Natural killer cell treated with Interleukin-12 subunit alpha and Interleukin-12 subunit beta and Interleukin-15 and Interleukin-18, amount 100 ng/mL, for 72 hours (primary cell): Measurements from ENCODE around the gene TMC2. TPM values are rescaled to one million over a fixed set of nuclear protein-coding genes. Genes with fewer than 3 reads are reported as not detected.
A peak's percentile ranks its signal among the peaks of the same experiment; 100 is the strongest.

ENCODE experiments used
- ATAC-seq, 2 donors: fragments of 150-1000 bp; cut with Tn5 transposase in 1 of 2; sonication (Bioruptor Pico), chemical (Tn5 transposase) in 1 of 2; 2 replicates each; pipeline ENCODE4 v1.10.0; 2021
- DNase-seq: peaks from one replicate; pipeline ENCODE4 v3.0.0; 2022; ENCODE audit warnings: low spot score
- H3K27ac Mint-ChIP-seq, 2 donors: 1 replicate in 1 of 2; 2 replicates in 1 of 2; pipeline ENCODE4 v1.8.0; 2022; ENCODE audit warnings: mixed read lengths in 2 of 2, mild to moderate bottlenecking in 1 of 2, moderate library complexity in 1 of 2
- H3K27me3 Mint-ChIP-seq, 2 donors: 1 replicate in 1 of 2; 2 replicates in 1 of 2; pipeline ENCODE4 v1.8.0; 2022; ENCODE audit warnings: mixed read lengths in 2 of 2
- H3K36me3 Mint-ChIP-seq: one replicate; pipeline ENCODE4 v1.8.0; 2022; ENCODE audit warnings: mixed read lengths
- H3K4me1 Mint-ChIP-seq, 2 donors: 1 replicate in 1 of 2; 2 replicates in 1 of 2; pipeline ENCODE4 v1.8.0; 2022; ENCODE audit warnings: low read depth in 2 of 2, mixed read lengths in 2 of 2, mild to moderate bottlenecking in 1 of 2
- H3K4me3 Mint-ChIP-seq: one replicate; pipeline ENCODE4 v1.8.0; 2022; ENCODE audit warnings: mixed read lengths
- H3K9me3 Mint-ChIP-seq: 2 replicates; pipeline ENCODE4 v1.8.0; 2022; ENCODE audit warnings: mixed read lengths
- total RNA-seq, 2 donors: library from RNA; stranded (reverse); gene quantifications; one replicate each; pipeline ENCODE4 v1.2.3, GENCODE V29; 2022

Gene TMC2
- total RNA-seq, 2 donors from 2014 or later, result not detected

DNA sequence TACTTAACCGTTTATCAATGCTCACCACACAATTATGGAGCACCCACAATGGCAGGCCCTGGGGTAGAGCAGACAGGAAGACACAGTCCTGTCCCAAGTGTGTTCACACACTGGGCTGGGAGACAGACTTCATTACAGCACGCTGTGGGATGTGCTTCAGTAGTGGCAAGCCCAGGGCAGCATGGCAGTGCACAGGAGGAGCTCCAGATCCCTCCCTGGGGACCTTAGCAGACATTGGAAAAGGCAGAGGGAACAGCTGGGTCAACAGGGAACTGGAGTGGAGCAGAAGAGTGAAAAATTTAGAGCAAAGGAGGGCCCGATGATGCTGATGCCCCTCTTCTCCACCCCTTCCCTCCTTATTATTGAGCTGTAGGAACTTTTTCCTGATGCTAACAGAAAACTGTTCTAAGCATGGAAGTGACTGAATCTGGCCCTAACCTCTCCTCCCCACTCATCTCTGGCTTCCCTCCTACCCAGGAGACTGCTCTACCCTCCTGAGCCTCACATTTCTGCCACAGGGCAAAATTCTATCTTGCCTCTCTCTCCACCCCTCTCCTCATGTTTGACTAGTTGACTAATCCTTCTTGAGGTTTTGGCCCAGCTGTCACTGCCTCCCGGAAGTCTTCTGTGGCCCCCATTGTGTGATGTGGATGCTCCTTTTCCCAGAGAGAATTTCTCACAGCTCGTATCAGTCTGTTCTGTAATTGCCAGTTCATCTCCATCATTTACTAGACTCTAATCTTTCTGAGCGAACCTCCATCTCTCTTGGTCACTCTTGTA, 74.8 kb downstream of the TMC2 start:
- Mint-ChIP-seq H3K27ac (no peak overlapping the region), H3K4me1 (no peaks in the 10 kb centered on the region), H3K9me3 (peaks cover 5% of the 10 kb centered on the region), H3K36me3 (peaks cover 11% of the 10 kb centered on the region), H3K27me3 (peaks cover 29 to 31% of the 10 kb centered on the region in 2 donors), H3K4me3 (no peak overlapping the region)
- ATAC-seq (no peak), DNase-seq (no peak)

DNA sequence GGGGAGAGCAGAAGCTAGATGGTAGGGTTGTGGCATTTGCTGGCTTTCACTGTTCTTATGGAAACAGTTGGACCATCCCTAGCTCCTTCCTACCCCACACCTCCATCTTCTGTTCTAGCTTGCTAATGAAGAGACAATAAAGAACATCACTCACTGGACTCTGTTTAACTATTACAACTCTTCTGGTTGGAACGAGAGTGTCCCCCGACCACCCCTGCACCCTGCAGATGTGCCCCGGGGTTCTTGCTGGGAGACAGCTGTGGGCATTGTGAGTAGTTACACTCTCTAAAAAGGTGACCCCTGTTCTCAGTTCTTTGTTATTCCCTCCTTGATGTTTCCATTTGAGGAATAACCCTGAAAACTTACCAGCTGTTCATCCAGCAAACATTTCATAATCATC, 75.7 kb downstream of the TMC2 start:
- Mint-ChIP-seq H3K4me1 (no peaks in the 10 kb centered on the region), H3K27ac (no peak overlapping the region), H3K27me3 (peaks cover 32 to 36% of the 10 kb centered on the region in 2 donors), H3K36me3 (peaks cover 7% of the 10 kb centered on the region), H3K9me3 (peaks cover 5% of the 10 kb centered on the region), H3K4me3 (no peak overlapping the region)
- ATAC-seq, result no peak
- no peak for DNase-seq

- Mint-ChIP-seq H3K27me3 (peaks cover 21 to 43% of the 10 kb centered on the region in 2 donors), H3K4me1 (no peaks in the 10 kb centered on the region), H3K27ac (no peak overlapping the region), H3K4me3 (no peak overlapping the region), H3K36me3 (peaks cover 4% of the 10 kb centered on the region), H3K9me3 (no peaks in the 10 kb centered on the region)
- ATAC-seq (no peak), DNase-seq (no peak)
Measured at GRCh38 chr20:2616634-2617033, 80.3 kb downstream of the TMC2 start.

DNA sequence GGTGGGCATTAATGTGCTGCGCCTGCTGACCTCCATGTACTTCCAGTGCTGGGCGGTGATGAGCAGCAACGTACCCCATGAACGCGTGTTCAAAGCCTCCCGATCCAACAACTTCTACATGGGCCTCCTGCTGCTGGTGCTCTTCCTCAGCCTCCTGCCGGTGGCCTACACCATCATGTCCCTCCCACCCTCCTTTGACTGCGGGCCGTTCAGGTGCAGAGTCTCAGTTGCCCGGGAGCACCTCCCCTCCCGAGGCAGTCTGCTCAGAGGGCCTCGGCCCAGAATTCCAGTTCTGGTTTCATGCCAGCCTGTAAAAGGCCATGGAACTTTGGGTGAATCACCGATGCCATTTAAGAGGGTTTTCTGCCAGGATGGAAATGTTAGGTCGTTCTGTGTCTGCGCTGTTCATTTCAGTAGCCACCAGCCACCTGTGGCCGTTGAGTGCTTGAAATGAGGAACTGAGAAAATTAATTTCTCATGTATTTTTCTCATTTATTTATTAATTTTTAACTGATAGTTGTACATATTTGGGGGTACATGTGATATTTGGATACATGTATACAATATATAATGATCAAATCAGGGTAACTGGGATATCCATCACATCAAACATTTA, 80.8 kb downstream of the TMC2 start:
- Mint-ChIP-seq H3K9me3 (no peaks in the 10 kb centered on the region), H3K4me3 (no peak overlapping the region), H3K36me3 (peaks cover 4% of the 10 kb centered on the region), H3K27me3 (peaks cover 19 to 40% of the 10 kb centered on the region in 2 donors), H3K4me1 (no peaks in the 10 kb centered on the region), H3K27ac (no peak overlapping the region)
- ATAC-seq, result no peak
- DNase-seq, result no peak

- Mint-ChIP-seq H3K27ac (no peak overlapping the region), H3K9me3 (no peaks in the 10 kb centered on the region), H3K4me3 (no peak overlapping the region), H3K36me3 (peaks cover 4% of the 10 kb centered on the region), H3K4me1 (no peaks in the 10 kb centered on the region), H3K27me3 (peaks cover 22 to 40% of the 10 kb centered on the region in 2 donors)
- no peak for DNase-seq
- no peak for ATAC-seq
Measured at GRCh38 chr20:2618815-2619214, 82.4 kb downstream of the TMC2 start.

DNA sequence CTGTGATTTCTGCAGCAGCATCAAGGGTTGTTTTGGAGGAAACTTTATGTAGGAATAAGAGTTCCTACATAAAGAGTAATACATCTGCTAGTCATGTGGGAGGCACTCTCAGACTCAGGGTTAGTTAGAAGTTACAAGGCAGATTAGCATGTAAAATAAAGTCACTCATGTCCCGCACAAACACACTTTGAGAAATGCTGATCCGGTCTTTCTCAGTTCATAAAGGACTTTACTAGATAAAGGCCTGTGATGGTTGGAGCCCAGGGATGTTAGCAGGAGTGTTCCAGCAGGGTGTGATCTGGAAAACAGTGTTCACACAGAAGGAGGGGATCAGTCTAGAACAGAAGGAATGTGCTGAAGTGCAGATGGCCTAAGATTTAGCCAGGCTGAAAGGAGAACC, 83.0 kb downstream of the TMC2 start:
- DNase-seq, result no peak
- Mint-ChIP-seq H3K36me3 (peaks cover 4% of the 10 kb centered on the region), H3K27me3 (peaks cover 22 to 40% of the 10 kb centered on the region in 2 donors), H3K9me3 (no peaks in the 10 kb centered on the region), H3K4me1 (no peaks in the 10 kb centered on the region), H3K27ac (no peak overlapping the region), H3K4me3 (no peak overlapping the region)
- ATAC-seq, result no peak

DNA sequence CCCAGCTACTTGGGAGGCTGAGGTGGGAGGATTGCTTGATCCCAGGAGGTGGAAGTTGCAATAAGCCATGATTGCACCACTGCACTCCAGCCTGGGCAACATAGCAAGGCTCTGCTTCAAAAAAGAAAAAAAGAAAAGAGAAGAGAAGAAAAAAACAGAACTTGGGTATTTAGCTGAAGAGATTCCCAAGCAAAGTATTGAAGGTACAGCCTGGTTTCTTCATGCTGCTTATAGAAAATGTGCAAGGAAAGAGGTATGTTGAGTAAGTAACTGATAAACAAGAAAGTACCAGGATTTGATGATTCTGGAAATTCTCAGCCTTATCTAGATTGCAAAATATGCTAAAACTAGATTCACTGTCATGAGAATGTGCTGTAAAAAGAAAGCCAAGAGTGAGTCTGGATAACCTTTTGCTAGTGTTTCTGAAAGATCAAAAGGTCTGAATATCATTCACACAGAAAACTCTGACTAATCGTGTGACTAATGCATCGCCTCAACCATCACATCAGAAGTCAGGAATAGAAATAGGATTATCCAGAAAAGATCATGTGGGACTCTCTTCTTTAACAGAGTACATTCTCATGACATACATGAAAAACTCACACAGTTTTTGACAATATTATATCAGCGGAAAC, 83.7 kb downstream of the TMC2 start:
- Mint-ChIP-seq H3K4me1 (no peaks in the 10 kb centered on the region), H3K4me3 (no peak overlapping the region), H3K27ac (no peak overlapping the region), H3K27me3 (peaks cover 22 to 38% of the 10 kb centered on the region in 2 donors), H3K36me3 (peaks cover 4% of the 10 kb centered on the region), H3K9me3 (no peaks in the 10 kb centered on the region)
- no peak for DNase-seq
- no peak for ATAC-seq

DNA sequence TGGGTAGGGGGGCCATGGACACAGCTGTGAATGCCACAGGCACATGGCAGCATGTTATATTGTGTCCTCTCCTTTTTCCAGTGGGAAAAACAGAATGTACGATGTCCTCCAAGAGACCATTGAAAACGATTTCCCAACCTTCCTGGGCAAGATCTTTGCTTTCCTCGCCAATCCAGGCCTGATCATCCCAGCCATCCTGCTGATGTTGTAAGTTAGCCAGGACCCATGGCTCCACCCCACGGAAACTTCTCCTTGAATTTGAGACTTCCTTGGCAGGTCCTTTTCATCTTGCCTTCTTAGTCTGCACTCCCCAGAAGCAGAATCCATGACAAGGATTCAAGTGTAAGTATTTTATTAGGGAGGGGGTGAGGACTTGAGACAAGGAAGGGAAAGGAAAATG, 87.8 kb downstream of the TMC2 start:
- ATAC-seq (no peak), DNase-seq (no peak)
- Mint-ChIP-seq H3K27me3 (peaks cover 17 to 19% of the 10 kb centered on the region in 2 donors), H3K27ac (no peak overlapping the region), H3K9me3 (no peaks in the 10 kb centered on the region), H3K4me3 (no peak overlapping the region), H3K36me3 (peaks cover 12% of the 10 kb centered on the region), H3K4me1 (no peaks in the 10 kb centered on the region)

GRCh38 chr20:2625062-2625461, 88.7 kb downstream of the TMC2 start:
- Mint-ChIP-seq H3K4me3 (no peak overlapping the region), H3K27ac (no peak overlapping the region), H3K4me1 (no peaks in the 10 kb centered on the region), H3K9me3 (no peaks in the 10 kb centered on the region), H3K36me3 (peaks cover 11% of the 10 kb centered on the region), H3K27me3 (peaks cover 8 to 19% of the 10 kb centered on the region in 2 donors)
- ATAC-seq (no peak), DNase-seq (no peak)

DNA sequence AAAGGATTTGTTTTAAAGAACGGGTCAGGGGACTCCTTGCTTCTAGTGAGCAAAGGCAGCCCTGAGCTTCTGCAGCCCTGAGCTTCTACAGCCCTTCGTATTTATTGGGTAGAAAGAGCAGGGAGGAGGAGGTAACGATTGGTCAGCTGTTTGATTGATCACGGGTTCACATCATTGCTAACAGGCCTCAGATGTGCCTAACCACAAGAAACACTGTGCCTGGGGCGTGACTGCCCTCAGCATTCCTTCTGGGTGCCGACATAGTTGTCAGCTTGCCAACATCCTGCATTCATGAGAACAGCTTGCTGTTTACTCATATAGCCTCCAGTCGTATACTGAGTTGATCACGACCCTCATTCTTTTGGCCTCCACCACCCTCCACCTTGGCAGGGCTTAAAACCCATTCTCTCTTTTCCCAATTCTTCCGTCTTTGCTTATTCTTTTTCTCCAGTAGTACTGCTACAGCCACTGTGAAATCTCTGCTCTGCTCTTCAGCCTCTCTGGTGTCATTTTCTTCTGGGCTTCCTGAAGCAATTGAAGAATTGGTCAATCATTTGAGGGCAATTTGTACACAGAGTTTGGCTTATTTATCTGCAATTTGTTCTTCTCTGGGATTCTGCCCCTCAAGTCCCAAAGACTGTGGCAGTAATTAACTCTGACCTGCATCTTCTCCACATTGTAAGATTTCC, 90.6 kb downstream of the TMC2 start:
- H3K4me1 Mint-ChIP-seq, result no peaks in the 10 kb centered on the region
- DNase-seq, result no peak
- H3K27ac Mint-ChIP-seq, result no peak overlapping the region
- no peak overlapping the region for H3K4me3 Mint-ChIP-seq
- H3K9me3 Mint-ChIP-seq, result no peaks in the 10 kb centered on the region
- peaks cover 6 to 12% of the 10 kb centered on the region in 2 donors for H3K27me3 Mint-ChIP-seq
- no peak for ATAC-seq
- peaks cover 16% of the 10 kb centered on the region for H3K36me3 Mint-ChIP-seq

- no peak overlapping the region for H3K27ac Mint-ChIP-seq
- peaks cover 17% of the 10 kb centered on the region for H3K36me3 Mint-ChIP-seq
- H3K9me3 Mint-ChIP-seq, result no peaks in the 10 kb centered on the region
- DNase-seq (no peak), ATAC-seq (no peak)
- peaks cover 7 to 20% of the 10 kb centered on the region in 2 donors for H3K27me3 Mint-ChIP-seq
- peaks cover under 1 to 13% of the 10 kb centered on the region in 2 donors for H3K4me1 Mint-ChIP-seq
- no peak overlapping the region for H3K4me3 Mint-ChIP-seq
Measured at GRCh38 chr20:2631228-2631627, 94.9 kb downstream of the TMC2 start.

- H3K36me3 Mint-ChIP-seq, result peaks cover 9% of the 10 kb centered on the region
- H3K9me3 Mint-ChIP-seq, result no peaks in the 10 kb centered on the region
- DNase-seq (no peak), ATAC-seq (no peak)
- no peak overlapping the region for H3K4me3 Mint-ChIP-seq
- peaks cover 16 to 30% of the 10 kb centered on the region in 2 donors for H3K4me1 Mint-ChIP-seq
- H3K27me3 Mint-ChIP-seq, result peaks cover 2 to 20% of the 10 kb centered on the region in 2 donors
- no peak overlapping the region for H3K27ac Mint-ChIP-seq
Measured at GRCh38 chr20:2633381-2633780, 97.0 kb downstream of the TMC2 start.

- Mint-ChIP-seq H3K36me3 (no peaks in the 10 kb centered on the region), H3K4me3 (peak overlapping the region; percentile 6), H3K4me1 (peaks cover 29 to 38% of the 10 kb centered on the region in 2 donors), H3K27ac (peak overlapping the region in 1 of 2 donors; percentile 77), H3K27me3 (peaks cover 2 to 13% of the 10 kb centered on the region in 2 donors), H3K9me3 (no peaks in the 10 kb centered on the region)
- ATAC-seq, result peak; percentile 58 to 65
- DNase-seq, result no peak
Measured at GRCh38 chr20:2637246-2637645, 100.9 kb downstream of the TMC2 start.
